SK-N-SH treated with all-trans-retinoic acid at 6 μM for 48 hours (cell line): Measurements from ENCODE around the gene XPR1.

Source experiments
- ATAC-seq: fragments of 200-7000 bp; cut with Tn5 transposase; 3 replicates; pipeline ENCODE4 v1.9.1; 2020; ENCODE audit warnings: mild to moderate bottlenecking, moderate library complexity
- ARNTL ChIP-seq: fragments of 450-650 bp; formaldehyde crosslinking; IDR thresholded peaks from 2 replicates; pipeline ENCODE4 v1.5.0; 2020; ENCODE audit warnings: low read depth, mild to moderate bottlenecking, moderate library complexity, borderline replicate concordance
- BACH2 ChIP-seq: fragments of 250-450 bp; sonication (Bioruptor Pico); IDR thresholded peaks from 2 replicates; pipeline ENCODE4 v1.9.0; 2021; ENCODE audit warnings: mild to moderate bottlenecking, borderline replicate concordance
- CSDC2 ChIP-seq: fragments of 250-450 bp; sonication (Bioruptor Pico); IDR thresholded peaks from 2 replicates; pipeline ENCODE4 v1.5.0; 2020; ENCODE audit warnings: mild to moderate bottlenecking, moderate library complexity
- ESRRG ChIP-seq: fragments of 250-450 bp; sonication (Bioruptor Pico); IDR thresholded peaks from 2 replicates; pipeline ENCODE4 v1.6.1; 2021; ENCODE audit warnings: mild to moderate bottlenecking
- ISL1 ChIP-seq: fragments of 250-450 bp; sonication (Bioruptor Pico); IDR thresholded peaks from 2 replicates; pipeline ENCODE4 v2.1.2; 2022; ENCODE audit warnings: mild to moderate bottlenecking, moderate library complexity
- PPARA ChIP-seq: fragments of 250-450 bp; sonication (Bioruptor Pico); IDR thresholded peaks from 2 replicates; pipeline ENCODE4 v1.5.0; 2020; ENCODE audit warnings: mild to moderate bottlenecking, borderline replicate concordance
- RARB ChIP-seq: fragments of 250-450 bp; sonication (Bioruptor Pico); IDR thresholded peaks from 2 replicates; pipeline ENCODE4 v1.8.0; 2021; ENCODE audit warnings: mild to moderate bottlenecking, moderate library complexity
- SNAI2 ChIP-seq: fragments of 250-450 bp; sonication (Bioruptor Pico); IDR thresholded peaks from 2 replicates; pipeline ENCODE4 v1.5.0; 2020; ENCODE audit warnings: mild to moderate bottlenecking, moderate library complexity
- TCF4 ChIP-seq: fragments of 250-450 bp; sonication (Bioruptor Pico); IDR thresholded peaks from 2 replicates; pipeline ENCODE4 v1.8.0; 2021; ENCODE audit warnings: mild to moderate bottlenecking, moderate library complexity, borderline replicate concordance
- TOX ChIP-seq: fragments of 250-450 bp; sonication (Bioruptor Pico); IDR thresholded peaks from 2 replicates; pipeline ENCODE4 v1.8.0; 2021; ENCODE audit warnings: mild to moderate bottlenecking, moderate library complexity, borderline replicate concordance
- ZC3H10 ChIP-seq: fragments of 250-450 bp; sonication (Bioruptor Pico); IDR thresholded peaks from 2 replicates; pipeline ENCODE4 v1.5.1; 2021; ENCODE audit warnings: mild to moderate bottlenecking, moderate library complexity
- ZFP3 ChIP-seq: fragments of 250-450 bp; sonication (Bioruptor Pico); IDR thresholded peaks from 2 replicates; pipeline ENCODE4 v1.5.0; 2020; ENCODE audit warnings: mild to moderate bottlenecking, moderate library complexity
- ZFP30 ChIP-seq: fragments of 450-650 bp; formaldehyde crosslinking; IDR thresholded peaks from 2 replicates; pipeline ENCODE4 v1.5.0; 2022; ENCODE audit warnings: mild to moderate bottlenecking, moderate library complexity
- ZNF565 ChIP-seq: fragments of 450-650 bp; formaldehyde crosslinking; conservative IDR thresholded peaks from 2 replicates; pipeline ENCODE4 v1.5.0; 2020; ENCODE audit warnings: low read depth, mild to moderate bottlenecking, moderate library complexity
- ZNF8 ChIP-seq: fragments of 450-650 bp; formaldehyde crosslinking; IDR thresholded peaks from 2 replicates; pipeline ENCODE4 v1.5.0; 2020; ENCODE audit warnings: mild to moderate bottlenecking, moderate library complexity
- TF ChIP-seq, protein P1 (sequence below): fragments of 250-450 bp; sonication (Bioruptor Pico); IDR thresholded peaks from 2 replicates; pipeline ENCODE4 v1.5.0; 2020; ENCODE audit warnings: mild to moderate bottlenecking, moderate library complexity
- TF ChIP-seq, protein P2 (sequence below): fragments of 250-450 bp; sonication (Bioruptor Pico); IDR thresholded peaks from 2 replicates; pipeline ENCODE4 v1.8.0; 2020; ENCODE audit warnings: mild to moderate bottlenecking, moderate library complexity, borderline replicate concordance
- TF ChIP-seq, protein P3 (sequence below): fragments of 250-450 bp; sonication (Bioruptor Pico); IDR thresholded peaks from 2 replicates; pipeline ENCODE4 v1.5.1; 2021; ENCODE audit warnings: mild to moderate bottlenecking, moderate library complexity
- TF ChIP-seq, protein P4 (sequence below): fragments of 250-450 bp; sonication (Bioruptor Pico); IDR thresholded peaks from 2 replicates; pipeline ENCODE4 v1.5.1; 2020; ENCODE audit warnings: low read depth, mild to moderate bottlenecking, moderate library complexity
- TF ChIP-seq, protein P5 (sequence below): fragments of 250-450 bp; sonication (Bioruptor Pico); IDR thresholded peaks from 2 replicates; pipeline ENCODE4 v1.8.0; 2021; ENCODE audit warnings: low read depth, mild to moderate bottlenecking, moderate library complexity, borderline replicate concordance

Gene XPR1

DNA sequence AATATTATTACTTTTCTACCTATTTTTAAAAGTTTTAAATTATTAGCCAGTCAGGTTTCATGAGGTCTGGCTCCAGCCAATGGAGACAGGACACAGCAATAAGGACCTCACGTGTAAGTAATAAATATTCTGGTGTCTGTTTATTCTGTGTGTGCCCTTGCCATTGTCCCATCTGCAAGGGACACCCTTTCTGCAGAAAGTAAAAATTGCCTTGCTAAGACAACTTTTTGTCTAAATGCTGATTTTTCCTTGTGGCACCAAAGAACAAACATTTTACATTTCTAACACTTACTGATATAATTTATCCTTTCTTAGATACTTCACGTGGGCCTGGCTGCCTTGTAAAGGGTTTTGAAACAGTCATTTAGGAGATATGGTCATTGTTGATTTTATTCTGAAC is 43.7 kb upstream of the XPR1 start:
- no peak for TF ChIP-seq BACH2 (CRISPR knock-in tag)
- no peak for TF ChIP-seq CSDC2 (CRISPR knock-in tag)
- no peak for TF ChIP-seq SNAI2 (CRISPR knock-in tag)
- TF ChIP-seq PPARA (CRISPR knock-in tag), result no peak
- TF ChIP-seq ZC3H10 (CRISPR knock-in tag), result no peak
- no peak for TF ChIP-seq ARNTL
- no peak for TF ChIP-seq ZNF8
- TF ChIP-seq, protein P1, sequence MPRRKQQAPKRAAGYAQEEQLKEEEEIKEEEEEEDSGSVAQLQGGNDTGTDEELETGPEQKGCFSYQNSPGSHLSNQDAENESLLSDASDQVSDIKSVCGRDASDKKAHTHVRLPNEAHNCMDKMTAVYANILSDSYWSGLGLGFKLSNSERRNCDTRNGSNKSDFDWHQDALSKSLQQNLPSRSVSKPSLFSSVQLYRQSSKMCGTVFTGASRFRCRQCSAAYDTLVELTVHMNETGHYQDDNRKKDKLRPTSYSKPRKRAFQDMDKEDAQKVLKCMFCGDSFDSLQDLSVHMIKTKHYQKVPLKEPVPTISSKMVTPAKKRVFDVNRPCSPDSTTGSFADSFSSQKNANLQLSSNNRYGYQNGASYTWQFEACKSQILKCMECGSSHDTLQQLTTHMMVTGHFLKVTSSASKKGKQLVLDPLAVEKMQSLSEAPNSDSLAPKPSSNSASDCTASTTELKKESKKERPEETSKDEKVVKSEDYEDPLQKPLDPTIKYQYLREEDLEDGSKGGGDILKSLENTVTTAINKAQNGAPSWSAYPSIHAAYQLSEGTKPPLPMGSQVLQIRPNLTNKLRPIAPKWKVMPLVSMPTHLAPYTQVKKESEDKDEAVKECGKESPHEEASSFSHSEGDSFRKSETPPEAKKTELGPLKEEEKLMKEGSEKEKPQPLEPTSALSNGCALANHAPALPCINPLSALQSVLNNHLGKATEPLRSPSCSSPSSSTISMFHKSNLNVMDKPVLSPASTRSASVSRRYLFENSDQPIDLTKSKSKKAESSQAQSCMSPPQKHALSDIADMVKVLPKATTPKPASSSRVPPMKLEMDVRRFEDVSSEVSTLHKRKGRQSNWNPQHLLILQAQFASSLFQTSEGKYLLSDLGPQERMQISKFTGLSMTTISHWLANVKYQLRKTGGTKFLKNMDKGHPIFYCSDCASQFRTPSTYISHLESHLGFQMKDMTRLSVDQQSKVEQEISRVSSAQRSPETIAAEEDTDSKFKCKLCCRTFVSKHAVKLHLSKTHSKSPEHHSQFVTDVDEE (CRISPR knock-in tag), result no peak
- TF ChIP-seq ZFP3 (CRISPR knock-in tag), result no peak
- TF ChIP-seq ZFP30 (CRISPR knock-in tag), result no peak
- no peak for TF ChIP-seq ISL1
- no peak for TF ChIP-seq ESRRG
- no peak for ATAC-seq

DNA sequence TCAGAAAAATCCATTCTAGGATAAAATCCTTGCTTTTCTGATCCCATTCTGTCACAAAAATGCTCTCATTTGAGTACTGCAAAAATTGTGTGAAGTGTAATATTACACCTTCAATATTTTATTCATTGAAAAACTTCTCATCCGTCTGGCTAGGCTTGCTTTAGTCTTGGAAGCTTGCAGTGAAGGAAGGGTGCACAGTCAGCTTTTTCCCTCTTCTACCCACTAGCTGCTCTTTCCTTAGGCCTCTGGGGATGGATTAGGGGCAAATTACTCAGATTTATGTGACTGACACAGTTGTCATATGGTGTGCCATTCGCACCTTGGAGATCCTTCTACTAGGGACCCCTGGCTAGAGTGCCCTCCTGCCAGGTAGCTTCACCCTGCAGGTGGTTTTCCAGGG is 40.9 kb upstream of the XPR1 start:
- ATAC-seq, result no peak
- no peak for TF ChIP-seq ZC3H10 (CRISPR knock-in tag)

DNA sequence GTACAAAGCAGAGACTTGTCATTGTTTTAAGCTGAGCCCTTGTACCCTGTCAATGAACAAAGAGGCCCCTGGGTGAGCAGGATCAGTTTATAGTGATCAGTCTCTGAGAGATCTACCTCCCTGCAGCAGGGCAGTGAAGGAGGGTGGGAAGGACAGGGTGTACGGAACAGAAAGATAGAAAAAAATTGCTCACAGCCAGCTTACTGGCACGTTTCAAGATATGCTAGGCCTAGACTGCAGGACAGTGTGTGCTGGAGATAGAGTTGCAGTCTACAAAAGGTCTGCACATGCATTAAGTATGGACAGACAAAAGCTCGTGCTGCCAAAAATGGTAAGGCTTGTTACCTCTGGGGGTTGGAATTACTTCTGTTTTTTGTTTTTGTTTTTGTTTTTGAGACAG is 38.4 kb upstream of the XPR1 start:
- no peak for TF ChIP-seq ZC3H10 (CRISPR knock-in tag)
- no peak for TF ChIP-seq ZFP30 (CRISPR knock-in tag)
- TF ChIP-seq, protein P2, sequence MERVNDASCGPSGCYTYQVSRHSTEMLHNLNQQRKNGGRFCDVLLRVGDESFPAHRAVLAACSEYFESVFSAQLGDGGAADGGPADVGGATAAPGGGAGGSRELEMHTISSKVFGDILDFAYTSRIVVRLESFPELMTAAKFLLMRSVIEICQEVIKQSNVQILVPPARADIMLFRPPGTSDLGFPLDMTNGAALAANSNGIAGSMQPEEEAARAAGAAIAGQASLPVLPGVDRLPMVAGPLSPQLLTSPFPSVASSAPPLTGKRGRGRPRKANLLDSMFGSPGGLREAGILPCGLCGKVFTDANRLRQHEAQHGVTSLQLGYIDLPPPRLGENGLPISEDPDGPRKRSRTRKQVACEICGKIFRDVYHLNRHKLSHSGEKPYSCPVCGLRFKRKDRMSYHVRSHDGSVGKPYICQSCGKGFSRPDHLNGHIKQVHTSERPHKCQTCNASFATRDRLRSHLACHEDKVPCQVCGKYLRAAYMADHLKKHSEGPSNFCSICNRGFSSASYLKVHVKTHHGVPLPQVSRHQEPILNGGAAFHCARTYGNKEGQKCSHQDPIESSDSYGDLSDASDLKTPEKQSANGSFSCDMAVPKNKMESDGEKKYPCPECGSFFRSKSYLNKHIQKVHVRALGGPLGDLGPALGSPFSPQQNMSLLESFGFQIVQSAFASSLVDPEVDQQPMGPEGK, result no peak
- no peak for TF ChIP-seq SNAI2 (CRISPR knock-in tag)
- TF ChIP-seq TOX (CRISPR knock-in tag), result no peak
- TF ChIP-seq CSDC2 (CRISPR knock-in tag), result no peak
- no peak for TF ChIP-seq ZNF565 (CRISPR knock-in tag)
- TF ChIP-seq, protein P3, sequence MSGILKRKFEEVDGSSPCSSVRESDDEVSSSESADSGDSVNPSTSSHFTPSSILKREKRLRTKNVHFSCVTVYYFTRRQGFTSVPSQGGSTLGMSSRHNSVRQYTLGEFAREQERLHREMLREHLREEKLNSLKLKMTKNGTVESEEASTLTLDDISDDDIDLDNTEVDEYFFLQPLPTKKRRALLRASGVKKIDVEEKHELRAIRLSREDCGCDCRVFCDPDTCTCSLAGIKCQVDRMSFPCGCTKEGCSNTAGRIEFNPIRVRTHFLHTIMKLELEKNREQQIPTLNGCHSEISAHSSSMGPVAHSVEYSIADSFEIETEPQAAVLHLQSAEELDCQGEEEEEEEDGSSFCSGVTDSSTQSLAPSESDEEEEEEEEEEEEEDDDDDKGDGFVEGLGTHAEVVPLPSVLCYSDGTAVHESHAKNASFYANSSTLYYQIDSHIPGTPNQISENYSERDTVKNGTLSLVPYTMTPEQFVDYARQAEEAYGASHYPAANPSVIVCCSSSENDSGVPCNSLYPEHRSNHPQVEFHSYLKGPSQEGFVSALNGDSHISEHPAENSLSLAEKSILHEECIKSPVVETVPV (CRISPR knock-in tag), result no peak
- no peak for TF ChIP-seq ESRRG
- TF ChIP-seq TCF4 (CRISPR knock-in tag), result no peak
- TF ChIP-seq ARNTL, result no peak
- no peak for TF ChIP-seq PPARA (CRISPR knock-in tag)
- no peak for TF ChIP-seq ISL1
- TF ChIP-seq, protein P1 (CRISPR knock-in tag), result no peak
- TF ChIP-seq, protein P4, sequence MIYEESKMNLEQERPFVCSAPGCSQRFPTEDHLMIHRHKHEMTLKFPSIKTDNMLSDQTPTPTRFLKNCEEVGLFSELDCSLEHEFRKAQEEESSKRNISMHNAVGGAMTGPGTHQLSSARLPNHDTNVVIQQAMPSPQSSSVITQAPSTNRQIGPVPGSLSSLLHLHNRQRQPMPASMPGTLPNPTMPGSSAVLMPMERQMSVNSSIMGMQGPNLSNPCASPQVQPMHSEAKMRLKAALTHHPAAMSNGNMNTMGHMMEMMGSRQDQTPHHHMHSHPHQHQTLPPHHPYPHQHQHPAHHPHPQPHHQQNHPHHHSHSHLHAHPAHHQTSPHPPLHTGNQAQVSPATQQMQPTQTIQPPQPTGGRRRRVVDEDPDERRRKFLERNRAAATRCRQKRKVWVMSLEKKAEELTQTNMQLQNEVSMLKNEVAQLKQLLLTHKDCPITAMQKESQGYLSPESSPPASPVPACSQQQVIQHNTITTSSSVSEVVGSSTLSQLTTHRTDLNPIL (CRISPR knock-in tag), result no peak
- TF ChIP-seq RARB (CRISPR knock-in tag), result no peak
- no peak for TF ChIP-seq BACH2 (CRISPR knock-in tag)
- TF ChIP-seq, protein P5, sequence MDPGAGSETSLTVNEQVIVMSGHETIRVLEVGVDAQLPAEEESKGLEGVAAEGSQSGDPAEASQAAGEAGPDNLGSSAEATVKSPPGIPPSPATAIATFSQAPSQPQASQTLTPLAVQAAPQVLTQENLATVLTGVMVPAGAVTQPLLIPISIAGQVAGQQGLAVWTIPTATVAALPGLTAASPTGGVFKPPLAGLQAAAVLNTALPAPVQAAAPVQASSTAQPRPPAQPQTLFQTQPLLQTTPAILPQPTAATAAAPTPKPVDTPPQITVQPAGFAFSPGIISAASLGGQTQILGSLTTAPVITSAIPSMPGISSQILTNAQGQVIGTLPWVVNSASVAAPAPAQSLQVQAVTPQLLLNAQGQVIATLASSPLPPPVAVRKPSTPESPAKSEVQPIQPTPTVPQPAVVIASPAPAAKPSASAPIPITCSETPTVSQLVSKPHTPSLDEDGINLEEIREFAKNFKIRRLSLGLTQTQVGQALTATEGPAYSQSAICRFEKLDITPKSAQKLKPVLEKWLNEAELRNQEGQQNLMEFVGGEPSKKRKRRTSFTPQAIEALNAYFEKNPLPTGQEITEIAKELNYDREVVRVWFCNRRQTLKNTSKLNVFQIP, result no peak
- no peak for ATAC-seq
